ENCODE results near the gene NME9. TPM values are rescaled to one million over a fixed set of nuclear protein-coding genes. Genes with fewer than 3 reads are reported as not detected.

Gene NME9
- total RNA-seq, 4 donors from 2014 or later = 0.40 TPM; not detected in 3

DNA sequence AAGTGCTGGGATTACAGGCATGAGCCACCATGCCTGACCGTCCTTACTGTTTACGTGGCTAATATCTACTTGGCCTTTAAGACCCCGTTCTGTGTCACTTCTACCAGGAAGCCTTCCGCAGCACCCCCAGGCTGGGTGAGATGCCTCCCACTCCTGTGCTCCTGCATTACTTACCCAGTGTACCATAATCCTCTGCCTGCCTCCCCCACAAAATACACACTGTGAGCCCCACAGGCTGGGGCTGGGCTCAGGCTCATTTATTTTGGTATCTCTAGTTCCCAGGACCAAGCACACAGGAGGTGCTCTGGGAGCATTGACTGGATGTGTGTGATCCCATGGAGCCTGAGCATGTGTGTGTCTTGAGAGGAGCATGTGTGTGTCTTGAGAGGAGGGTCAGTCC lies 33.7 kb upstream of the NME9 start:
- 93% methylated on average over 4 of the region's 4 CpGs for WGBS
- peaks cover 52 to 81% (median 71%) of the 10 kb centered on the region in 4 donors for H3K4me1 ChIP-seq
- H3K9me3 ChIP-seq = no peaks in the 10 kb centered on the region

DNA sequence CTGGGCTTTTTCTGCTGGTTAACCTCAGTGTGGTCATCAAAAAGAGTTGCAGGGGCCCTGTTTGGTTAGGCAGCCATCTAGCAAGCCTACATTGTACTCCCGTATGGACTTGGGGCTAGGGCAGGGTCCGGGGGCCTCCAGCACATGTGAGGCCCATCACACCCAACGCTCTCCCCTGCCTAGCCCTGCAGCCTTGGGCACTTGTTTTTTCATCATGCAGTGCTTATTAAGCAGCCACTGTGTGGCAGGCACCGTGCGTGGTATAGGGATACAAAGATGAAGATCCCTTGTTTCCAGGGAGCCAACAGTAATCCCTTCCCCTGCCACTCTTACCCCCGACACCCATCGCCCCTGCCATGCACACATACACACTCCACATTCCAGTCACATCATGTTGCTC lies 32.9 kb upstream of the NME9 start:
- no peak overlapping the region for H3K27ac ChIP-seq (replicated peaks in 1 of 4)

More for the DNA sequence above, 33.7 kb upstream of the NME9 start:
- H3K4me3 ChIP-seq = no peak overlapping the region
- no peak for DNase-seq (ENCODE audit: extremely low spot score)
- H3K27ac ChIP-seq (replicated peaks in 1 of 4) = no peak overlapping the region
- TF ChIP-seq, protein P1, sequence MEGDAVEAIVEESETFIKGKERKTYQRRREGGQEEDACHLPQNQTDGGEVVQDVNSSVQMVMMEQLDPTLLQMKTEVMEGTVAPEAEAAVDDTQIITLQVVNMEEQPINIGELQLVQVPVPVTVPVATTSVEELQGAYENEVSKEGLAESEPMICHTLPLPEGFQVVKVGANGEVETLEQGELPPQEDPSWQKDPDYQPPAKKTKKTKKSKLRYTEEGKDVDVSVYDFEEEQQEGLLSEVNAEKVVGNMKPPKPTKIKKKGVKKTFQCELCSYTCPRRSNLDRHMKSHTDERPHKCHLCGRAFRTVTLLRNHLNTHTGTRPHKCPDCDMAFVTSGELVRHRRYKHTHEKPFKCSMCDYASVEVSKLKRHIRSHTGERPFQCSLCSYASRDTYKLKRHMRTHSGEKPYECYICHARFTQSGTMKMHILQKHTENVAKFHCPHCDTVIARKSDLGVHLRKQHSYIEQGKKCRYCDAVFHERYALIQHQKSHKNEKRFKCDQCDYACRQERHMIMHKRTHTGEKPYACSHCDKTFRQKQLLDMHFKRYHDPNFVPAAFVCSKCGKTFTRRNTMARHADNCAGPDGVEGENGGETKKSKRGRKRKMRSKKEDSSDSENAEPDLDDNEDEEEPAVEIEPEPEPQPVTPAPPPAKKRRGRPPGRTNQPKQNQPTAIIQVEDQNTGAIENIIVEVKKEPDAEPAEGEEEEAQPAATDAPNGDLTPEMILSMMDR (IDR thresholded peaks at IDR 0.05) = no peak
- no peak for TF ChIP-seq POLR2AphosphoS5 (IDR thresholded peaks at IDR 0.05)
- TF ChIP-seq EP300 (IDR thresholded peaks at IDR 0.05) = no peak
- TF ChIP-seq POLR2A (IDR thresholded peaks at IDR 0.05; ENCODE audit: low read depth) = no peak
- no peaks in the 10 kb centered on the region for H3K27me3 ChIP-seq
- intact Hi-C loops (cut with DNase I) = no loop called here
- no peaks in the 10 kb centered on the region for H3K36me3 ChIP-seq

DNA sequence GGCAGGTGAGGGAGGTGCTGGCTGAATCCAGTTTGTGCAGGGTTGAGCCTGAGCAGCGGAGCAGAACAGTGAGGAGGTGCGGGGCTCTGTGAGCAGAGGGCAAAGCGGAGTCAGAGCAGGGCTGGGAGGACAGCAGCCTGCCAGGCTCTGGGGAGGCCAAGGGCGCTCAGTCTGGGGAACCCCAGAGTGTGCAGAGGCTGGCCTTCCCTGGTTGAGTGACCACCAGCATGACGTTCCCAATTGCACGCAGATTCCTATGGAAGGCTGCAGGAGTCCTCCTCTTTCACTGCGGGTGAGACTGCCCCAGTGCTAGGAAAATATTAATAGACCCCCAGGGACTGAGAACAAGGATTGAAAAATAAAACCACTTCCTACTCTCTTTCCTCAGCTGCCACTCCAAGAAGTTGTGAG lies 31.9 kb upstream of the NME9 start:
- H3K4me1 ChIP-seq = peaks cover 53 to 82% (median 70%) of the 10 kb centered on the region in 4 donors
- H3K4me3 ChIP-seq = no peak overlapping the region
- H3K27me3 ChIP-seq = no peaks in the 10 kb centered on the region
- DNase-seq (ENCODE audit: extremely low spot score) = no peak
- TF ChIP-seq POLR2A (IDR thresholded peaks at IDR 0.05; ENCODE audit: low read depth) (no peak), POLR2AphosphoS5 (IDR thresholded peaks at IDR 0.05) (no peak), EP300 (IDR thresholded peaks at IDR 0.05) (no peak)
- TF ChIP-seq, protein P1 (IDR thresholded peaks at IDR 0.05) = no peak
- H3K36me3 ChIP-seq = peaks cover 0 to 7% (median 0%) of the 10 kb centered on the region in 4 donors
- H3K9me3 ChIP-seq = no peaks in the 10 kb centered on the region
- intact Hi-C loops (cut with DNase I) = no loop called here
- WGBS = 98% methylated on average over 4 of the region's 7 CpGs
- no peak overlapping the region for H3K27ac ChIP-seq (replicated peaks in 1 of 4)

More for the DNA sequence above, 32.9 kb upstream of the NME9 start:
- Histone ChIP-seq H3K27me3 (no peaks in the 10 kb centered on the region), H3K4me1 (peaks cover 53 to 81% (median 70%) of the 10 kb centered on the region in 4 donors), H3K36me3 (peaks cover 0 to 4% (median 0%) of the 10 kb centered on the region in 4 donors), H3K9me3 (no peaks in the 10 kb centered on the region), H3K4me3 (no peak overlapping the region)
- TF ChIP-seq POLR2A (IDR thresholded peaks at IDR 0.05; ENCODE audit: low read depth) (no peak), EP300 (IDR thresholded peaks at IDR 0.05) (no peak), POLR2AphosphoS5 (IDR thresholded peaks at IDR 0.05) (no peak)
- TF ChIP-seq, protein P1 (IDR thresholded peaks at IDR 0.05) = no peak
- WGBS = 91% methylated on average over 7 of the region's 7 CpGs
- intact Hi-C loops (cut with DNase I) = no loop called here
- DNase-seq (ENCODE audit: extremely low spot score) = no peak

DNA sequence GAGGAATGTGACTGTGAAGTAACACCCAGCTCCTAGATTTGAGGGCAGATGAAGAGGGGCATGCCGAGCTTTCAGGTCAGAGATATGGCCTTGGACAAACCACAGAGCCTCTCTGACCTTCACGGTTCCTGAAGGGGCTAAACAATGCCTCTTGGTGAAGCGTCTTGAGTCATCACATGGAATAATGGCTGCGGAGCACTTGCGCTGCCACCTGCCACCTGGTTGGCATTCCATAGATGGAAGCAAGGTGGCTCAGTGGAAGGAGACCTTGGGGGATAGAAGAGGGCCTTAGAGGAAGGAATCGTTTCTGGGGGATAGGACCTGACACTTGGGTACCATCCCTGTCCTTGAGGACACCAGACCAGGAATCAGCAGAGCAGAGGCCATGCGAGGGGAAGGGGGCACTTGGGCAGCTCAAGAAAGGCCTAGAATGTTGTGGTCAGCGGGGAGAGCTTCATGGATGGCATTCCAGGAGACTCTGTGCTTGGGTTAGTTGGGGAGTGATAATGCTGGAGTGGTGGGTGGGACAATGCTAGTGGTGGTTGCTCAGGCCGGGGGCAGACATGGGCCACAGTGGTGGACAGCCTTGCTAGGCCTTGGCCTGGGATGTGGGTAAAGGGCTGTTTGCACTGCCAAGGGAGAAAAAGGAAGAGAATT lies 31.3 kb upstream of the NME9 start:
- TF ChIP-seq POLR2AphosphoS5 (IDR thresholded peaks at IDR 0.05) = no peak
- TF ChIP-seq EP300 (IDR thresholded peaks at IDR 0.05) = no peak
- TF ChIP-seq, protein P1 (IDR thresholded peaks at IDR 0.05) = no peak
- no peak for TF ChIP-seq POLR2A (IDR thresholded peaks at IDR 0.05; ENCODE audit: low read depth)
- Histone ChIP-seq H3K36me3 (peaks cover 0 to 7% (median under 1%) of the 10 kb centered on the region in 4 donors), H3K27ac (replicated peaks in 1 of 4) (no peak overlapping the region), H3K4me1 (peaks cover 48 to 79% (median 68%) of the 10 kb centered on the region in 4 donors), H3K27me3 (no peaks in the 10 kb centered on the region), H3K4me3 (no peak overlapping the region), H3K9me3 (no peaks in the 10 kb centered on the region)
- intact Hi-C loops (cut with DNase I) = no loop called here
- DNase-seq (ENCODE audit: extremely low spot score) = no peak
- 93% methylated on average over 8 of the region's 9 CpGs for WGBS

All from esophagus muscularis mucosa (tissue), 4 donors.